DMS153 treated with DMSO at 0.1 percent for 48 hours (cell line): ENCODE data around the gene SAFB.
"Not testable (repeated sequence)": the region's sequence is repeated elsewhere in the genome, so short reads cannot be mapped to it uniquely, and the experiment has no call there.

Source experiments
- DNase-seq: peaks from one replicate; lab custom pipeline; 2025; ENCODE audit not compliant: unreplicated experiment; lab: John Stamatoyannopoulos, UW

The SAFB gene

GRCh38 chr19:5682107-5682482 lies 59.2 kb downstream of the SAFB start:
- no peak for DNase-seq

- no peak for DNase-seq
Measured at GRCh38 chr19:5683177-5683886, 60.4 kb downstream of the SAFB start.

GRCh38 chr19:5684694-5685430 lies 62.0 kb downstream of the SAFB start:
- no peak for DNase-seq

GRCh38 chr19:5686326-5686646 lies 63.4 kb downstream of the SAFB start:
- DNase-seq = no peak

GRCh38 chr19:5686647-5687359 lies 63.9 kb downstream of the SAFB start:
- DNase-seq = peak; percentile 84

- DNase-seq = no peak
Measured at GRCh38 chr19:5687360-5688198, 64.7 kb downstream of the SAFB start.

- not testable (repeated sequence) for DNase-seq
Measured at GRCh38 chr19:5688262-5688881, 65.5 kb downstream of the SAFB start.

GRCh38 chr19:5690125-5690954 lies 67.5 kb downstream of the SAFB start, which contains the start of gene RPL36:
Gene RPL36, plus strand, starts transcription at chr19:5690295. Its CDS starts 213 bp downstream, at chr19:5690508.
- DNase-seq = peak; percentile 88

- DNase-seq = no peak
Measured at GRCh38 chr19:5690955-5691821, 68.3 kb downstream of the SAFB start.

GRCh38 chr19:5691822-5692722 lies 69.2 kb downstream of the SAFB start:
- DNase-seq = no peak

- DNase-seq = no peak
Measured at GRCh38 chr19:5692723-5693194, 69.9 kb downstream of the SAFB start.

- no peak for DNase-seq
Measured at GRCh38 chr19:5693195-5694166, 70.6 kb downstream of the SAFB start.

- DNase-seq = no peak
Measured at GRCh38 chr19:5694167-5694955, 71.5 kb downstream of the SAFB start.

GRCh38 chr19:5694956-5695648 lies 72.2 kb downstream of the SAFB start:
- no peak for DNase-seq

- no peak for DNase-seq
Measured at GRCh38 chr19:5695649-5696195, 72.8 kb downstream of the SAFB start.
